GM19193 (cell line): ENCODE measurements around the gene DEFB128.

Experiments
- POLR2A ChIP-seq: IDR thresholded peaks from 4 replicates; pipeline ENCODE4 v1.6.1; 2011; ENCODE audit not compliant: insufficient read depth, insufficient read length; ENCODE audit errors: extremely low read depth

Gene DEFB128

GRCh38 chr20:189611-190010 lies at the start of gene DEFB128:
Gene DEFB128 (minus strand): TSS chr20:189711. CDS start chr20:189623, 88 bp downstream.
- TF ChIP-seq POLR2A = no peak

GRCh38 chr20:237929-238328 lies 48.4 kb upstream of the DEFB128 start:
- no peak for TF ChIP-seq POLR2A

- no peak for TF ChIP-seq POLR2A
Measured at GRCh38 chr20:237489-237888, 48.0 kb upstream of the DEFB128 start.

- no peak for TF ChIP-seq POLR2A
Measured at GRCh38 chr20:235891-236290, 46.4 kb upstream of the DEFB128 start.

- no peak for TF ChIP-seq POLR2A
Measured at GRCh38 chr20:227439-228105, 38.1 kb upstream of the DEFB128 start.

- TF ChIP-seq POLR2A = no peak
Measured at GRCh38 chr20:226958-227357, 37.4 kb upstream of the DEFB128 start, which contains the start of gene DEFB129. Gene DEFB129 (plus strand): TSS chr20:227258. CDS start chr20:227289, 31 bp downstream.

- TF ChIP-seq POLR2A = no peak
Measured at GRCh38 chr20:221258-221830, 31.8 kb upstream of the DEFB128 start.

- TF ChIP-seq POLR2A = no peak
Measured at GRCh38 chr20:219290-220115, 30.0 kb upstream of the DEFB128 start.

- TF ChIP-seq POLR2A = no peak
Measured at GRCh38 chr20:217266-217665, 27.8 kb upstream of the DEFB128 start.

GRCh38 chr20:215796-216195 lies 26.3 kb upstream of the DEFB128 start:
- no peak for TF ChIP-seq POLR2A

GRCh38 chr20:214383-214782 lies 24.9 kb upstream of the DEFB128 start:
- TF ChIP-seq POLR2A = no peak

GRCh38 chr20:210809-211502 lies 21.4 kb upstream of the DEFB128 start:
- TF ChIP-seq POLR2A = no peak

- TF ChIP-seq POLR2A = no peak
Measured at GRCh38 chr20:208942-209566, 19.5 kb upstream of the DEFB128 start.

- no peak for TF ChIP-seq POLR2A
Measured at GRCh38 chr20:199996-200395, 10.5 kb upstream of the DEFB128 start.

GRCh38 chr20:198225-198624 lies 8.7 kb upstream of the DEFB128 start:
- no peak for TF ChIP-seq POLR2A
